ENCODE measurements around the gene POLK.

- TF ChIP-seq, protein P1, sequence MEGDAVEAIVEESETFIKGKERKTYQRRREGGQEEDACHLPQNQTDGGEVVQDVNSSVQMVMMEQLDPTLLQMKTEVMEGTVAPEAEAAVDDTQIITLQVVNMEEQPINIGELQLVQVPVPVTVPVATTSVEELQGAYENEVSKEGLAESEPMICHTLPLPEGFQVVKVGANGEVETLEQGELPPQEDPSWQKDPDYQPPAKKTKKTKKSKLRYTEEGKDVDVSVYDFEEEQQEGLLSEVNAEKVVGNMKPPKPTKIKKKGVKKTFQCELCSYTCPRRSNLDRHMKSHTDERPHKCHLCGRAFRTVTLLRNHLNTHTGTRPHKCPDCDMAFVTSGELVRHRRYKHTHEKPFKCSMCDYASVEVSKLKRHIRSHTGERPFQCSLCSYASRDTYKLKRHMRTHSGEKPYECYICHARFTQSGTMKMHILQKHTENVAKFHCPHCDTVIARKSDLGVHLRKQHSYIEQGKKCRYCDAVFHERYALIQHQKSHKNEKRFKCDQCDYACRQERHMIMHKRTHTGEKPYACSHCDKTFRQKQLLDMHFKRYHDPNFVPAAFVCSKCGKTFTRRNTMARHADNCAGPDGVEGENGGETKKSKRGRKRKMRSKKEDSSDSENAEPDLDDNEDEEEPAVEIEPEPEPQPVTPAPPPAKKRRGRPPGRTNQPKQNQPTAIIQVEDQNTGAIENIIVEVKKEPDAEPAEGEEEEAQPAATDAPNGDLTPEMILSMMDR (IDR thresholded peaks at IDR 0.05; ENCODE audit: insufficient read depth, low read depth, low read length) = no peak
- no peak for TF ChIP-seq EZH2 (IDR thresholded peaks at IDR 0.05; ENCODE audit: insufficient read depth, low read length)
These were observed 59.9 kb downstream of the POLK start for GRCh38 chr5:75571547-75571946.

Data from astrocyte (in vitro differentiated cells and primary cell).